H9 (cell line): ENCODE data around the gene SOHLH1. TPM values are rescaled to one million over a fixed set of nuclear protein-coding genes. Genes with fewer than 3 reads are reported as not detected.

Source experiments
- DNase-seq: peaks from one replicate; pipeline ENCODE4 v3.0.0-alpha.2; 2017
- H2AFZ ChIP-seq: one replicate; pipeline ENCODE4 v1.6.1; 2013; ENCODE audit warnings: mild to moderate bottlenecking, low read length, control low read depth, moderate library complexity
- H2AK5ac ChIP-seq: 2 replicates; pipeline ENCODE4 v1.6.1; 2013; ENCODE audit warnings: low read length, control low read depth, mixed read lengths; ENCODE audit not compliant: insufficient read length
- H2BK120ac ChIP-seq: one replicate; pipeline ENCODE4 v1.6.1; 2013; ENCODE audit warnings: low read depth, mild to moderate bottlenecking, low read length, control low read depth, inconsistent platforms; ENCODE audit not compliant: poor library complexity, severe bottlenecking
- H2BK12ac ChIP-seq: 2 replicates; pipeline ENCODE4 v1.6.1; 2013; ENCODE audit warnings: low read length, control low read depth, mixed read lengths, low read depth; ENCODE audit not compliant: insufficient read length
- H2BK15ac ChIP-seq: 2 replicates; pipeline ENCODE4 v1.6.1; 2013; ENCODE audit warnings: low read depth, low read length, control low read depth
- H2BK20ac ChIP-seq: one replicate; pipeline ENCODE4 v1.6.1; 2013; ENCODE audit warnings: low read depth, mild to moderate bottlenecking, low read length, control low read depth, inconsistent platforms; ENCODE audit not compliant: poor library complexity, severe bottlenecking
- H2BK5ac ChIP-seq: 2 replicates; pipeline ENCODE4 v1.6.1; 2013; ENCODE audit warnings: low read length, control low read depth, mixed read lengths; ENCODE audit not compliant: insufficient read length
- H3K14ac ChIP-seq: 2 replicates; pipeline ENCODE4 v1.6.1; 2013; ENCODE audit warnings: low read length, control low read depth; ENCODE audit not compliant: insufficient read depth
- H3K18ac ChIP-seq: 2 replicates; pipeline ENCODE4 v1.6.1; 2013; ENCODE audit warnings: low read depth, mild to moderate bottlenecking, mixed read lengths, low read length, control low read depth; ENCODE audit not compliant: insufficient read length
- H3K23ac ChIP-seq: 2 replicates; pipeline ENCODE4 v1.6.1; 2013; ENCODE audit warnings: low read length, control low read depth, mixed read lengths, low read depth; ENCODE audit not compliant: insufficient read length
- H3K23me2 ChIP-seq: 2 replicates; pipeline ENCODE4 v1.6.1; 2013; ENCODE audit warnings: low read depth, mild to moderate bottlenecking, mixed read lengths, low read length, control low read depth; ENCODE audit not compliant: insufficient read length, poor library complexity, severe bottlenecking
- H3K27ac ChIP-seq: 2 replicates; pipeline ENCODE4 v1.5.1; 2013; ENCODE audit warnings: low read length, control low read depth, mixed read lengths, low read depth; ENCODE audit not compliant: insufficient read length
- H3K27me3 ChIP-seq: 2 replicates; pipeline ENCODE4 v1.6.1; 2013; ENCODE audit warnings: low read length, control low read depth, inconsistent platforms; ENCODE audit not compliant: insufficient read depth
- H3K4ac ChIP-seq: 2 replicates; pipeline ENCODE4 v1.6.1; 2013; ENCODE audit warnings: low read depth, mild to moderate bottlenecking, control low read depth, inconsistent platforms, low read length, moderate library complexity
- H3K4me1 ChIP-seq: 2 replicates; pipeline ENCODE4 v1.6.1; 2013; ENCODE audit warnings: low read length, control low read depth, inconsistent platforms; ENCODE audit not compliant: insufficient read depth
- H3K4me2 ChIP-seq: 2 replicates; pipeline ENCODE4 v1.6.1; 2013; ENCODE audit warnings: low read length, control low read depth, mixed read lengths; ENCODE audit not compliant: insufficient read length, insufficient read depth
- H3K56ac ChIP-seq: 2 replicates; pipeline ENCODE4 v1.6.1; 2013; ENCODE audit warnings: low read depth, mild to moderate bottlenecking, mixed read lengths, low read length, control low read depth; ENCODE audit not compliant: insufficient read length
- H3K79me1 ChIP-seq: 2 replicates; pipeline ENCODE4 v1.6.1; 2013; ENCODE audit warnings: low read depth, mild to moderate bottlenecking, moderate library complexity, low read length, control low read depth, inconsistent platforms; ENCODE audit not compliant: insufficient read depth, poor library complexity, severe bottlenecking
- H3K79me2 ChIP-seq: 2 replicates; pipeline ENCODE4 v1.6.1; 2013; ENCODE audit warnings: low read length, control low read depth, inconsistent platforms; ENCODE audit not compliant: insufficient read depth
- H3K9ac ChIP-seq: 2 replicates; pipeline ENCODE4 v1.6.1; 2013; ENCODE audit warnings: low read length, control low read depth, mixed read lengths; ENCODE audit not compliant: insufficient read length; ENCODE audit errors: extremely low read depth
- H3K9me3 ChIP-seq: one replicate; pipeline ENCODE4 v1.6.1; 2013; ENCODE audit warnings: low read depth, low read length, inconsistent platforms; ENCODE audit not compliant: control insufficient read depth
- H3T11ph ChIP-seq: one replicate; pipeline ENCODE4 v1.6.1; 2013; ENCODE audit warnings: mild to moderate bottlenecking, low read length, control low read depth, inconsistent platforms
- H4K20me1 ChIP-seq: one replicate; pipeline ENCODE4 v1.6.1; 2013; ENCODE audit not compliant: control insufficient read depth, insufficient read length, insufficient read depth
- H4K5ac ChIP-seq: 2 replicates; pipeline ENCODE4 v1.6.1; 2013; ENCODE audit warnings: low read depth, mild to moderate bottlenecking, mixed read lengths, low read length, control low read depth; ENCODE audit not compliant: insufficient read length
- H4K8ac ChIP-seq: replicated peaks from 2 replicates; pipeline ENCODE4 v1.6.1; 2013; ENCODE audit warnings: low read length, control low read depth, mixed read lengths, low read depth; ENCODE audit not compliant: insufficient read length
- H4K91ac ChIP-seq: 2 replicates; pipeline ENCODE4 v1.6.1; 2013; ENCODE audit warnings: low read depth, mild to moderate bottlenecking, moderate library complexity, mixed read lengths, low read length, control low read depth; ENCODE audit not compliant: insufficient read length
- H3K27ac Mint-ChIP-seq, 3 experiments: 2 replicates in 2 of 3; 3 replicates in 1 of 3; pipeline ENCODE4 v1.8.0; 2020 to 2021; ENCODE audit warnings: mixed read lengths in 3 of 3, mild to moderate bottlenecking in 1 of 3, moderate library complexity in 1 of 3
- H3K27me3 Mint-ChIP-seq: 2 replicates; pipeline ENCODE4 v1.8.0; 2021; ENCODE audit warnings: low read depth, mild to moderate bottlenecking, moderate library complexity, mixed read lengths
- H3K36me3 Mint-ChIP-seq, 3 experiments: 2 replicates in 2 of 3; 3 replicates in 1 of 3; pipeline ENCODE4 v1.8.0; 2020 to 2021; ENCODE audit warnings: low read depth in 3 of 3, mixed read lengths in 3 of 3; ENCODE audit not compliant: insufficient read depth in 1 of 3
- H3K4me1 Mint-ChIP-seq, 2 experiments: 2 replicates each; pipeline ENCODE4 v1.8.0; 2020; ENCODE audit warnings: mixed read lengths in 2 of 2
- H3K4me3 Mint-ChIP-seq, 2 experiments: 2 replicates in 1 of 2; 3 replicates in 1 of 2; pipeline ENCODE4 v1.8.0; 2020 to 2021; ENCODE audit warnings: mild to moderate bottlenecking in 2 of 2, mixed read lengths in 2 of 2, moderate library complexity in 1 of 2
- H3K9me3 Mint-ChIP-seq, 2 experiments: 2 replicates in 1 of 2; 3 replicates in 1 of 2; pipeline ENCODE4 v1.8.0; 2020; ENCODE audit warnings: mild to moderate bottlenecking in 2 of 2, mixed read lengths in 2 of 2, moderate library complexity in 1 of 2
- CTCF ChIP-seq: fragments of 200-600 bp; sonication (generic); conservative IDR thresholded peaks from 3 replicates; pipeline ENCODE4 v1.8.0; 2021; ENCODE audit warnings: antibody characterized with exemption, mild to moderate bottlenecking
- WGBS: extraction: QIAGEN DNeasy Blood & Tissue Kit; methylation state at CpG from one replicate; pipeline ENCODE4 v1.1.7; 2013; ENCODE audit warnings: missing lambda C conversion rate, low lambda C conversion rate, mixed read lengths; ENCODE audit not compliant: insufficient read length; ENCODE audit errors: extremely low coverage; 5-methylcytosine and 5-hydroxymethylcytosine counted together
- total RNA-seq: library from RNA; stranded (reverse); gene quantifications from 2 replicates; pipeline ENCODE4 v1.2.1, GENCODE V29; 2021

Gene SOHLH1
- total RNA-seq, 1 experiment from 2014 or later = not detected

- WGBS = no CpG with 5 or more reads among the region's 13 CpGs
- Histone ChIP-seq H4K8ac (no peak overlapping the region), H4K91ac (no peak overlapping the region), H3K14ac (no peak overlapping the region), H3K18ac (no peak overlapping the region), H3K23me2 (peaks cover 3% of the 10 kb centered on the region), H3K4me2 (no peak overlapping the region), H3K27me3 (peaks cover 6% of the 10 kb centered on the region; the same call in 1 of the 2 replicates), H3K9ac (no peak overlapping the region), H3K56ac (no peak overlapping the region), H4K5ac (no peak overlapping the region), H2BK12ac (no peak overlapping the region), H2BK15ac (no peak overlapping the region), H3K79me2 (no peaks in the 10 kb centered on the region), H2AFZ (no peak overlapping the region), H2BK120ac (no peak overlapping the region), H3K23ac (no peak overlapping the region), H2AK5ac (no peak overlapping the region), H2BK20ac (no peak overlapping the region), H3T11ph (no peak overlapping the region), H2BK5ac (no peak overlapping the region), H3K79me1 (no peaks in the 10 kb centered on the region), H4K20me1 (no peaks in the 10 kb centered on the region), H3K4me1 (no peaks in the 10 kb centered on the region), H3K27ac (no peak overlapping the region), H3K9me3 (no peaks in the 10 kb centered on the region), H3K4ac (no peak overlapping the region)
- Mint-ChIP-seq H3K4me1 (peaks cover 0 to 7% of the 10 kb centered on the region in 2 experiments; a peak in 2 of 4 replicates), H3K36me3 (no peaks in the 10 kb centered on the region), H3K27ac (no peak overlapping the region), H3K4me3 (no peak overlapping the region), H3K9me3 (no peaks in the 10 kb centered on the region), H3K27me3 (peaks cover 40% of the 10 kb centered on the region)
- DNase-seq = no peak
- TF ChIP-seq CTCF = no peak
Observed at GRCh38 chr9:135717410-135717809, 18.1 kb upstream of the SOHLH1 start.
